Measurements from ENCODE around the gene TAX1BP1.

The TAX1BP1 gene

DNA sequence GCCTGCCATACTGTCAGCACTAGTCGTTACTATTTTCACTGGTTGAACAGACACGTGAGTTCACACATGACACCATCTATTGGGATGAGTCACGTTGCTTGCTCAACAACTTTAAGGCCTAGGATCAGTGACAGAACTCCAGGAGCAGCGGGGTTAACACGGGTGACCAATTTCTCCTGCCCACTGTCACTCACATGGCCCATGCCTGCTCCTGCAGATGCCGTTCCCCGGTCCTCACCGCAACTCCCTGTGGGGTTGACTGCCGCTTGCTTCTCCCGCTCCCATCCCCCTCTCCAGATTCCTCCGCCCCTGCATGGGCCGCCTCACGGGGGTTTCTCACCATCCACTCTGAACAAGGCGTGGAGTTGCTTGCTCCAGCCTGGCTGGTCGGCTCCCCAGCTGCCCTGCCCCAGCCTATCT lies 128.2 kb downstream of the TAX1BP1 start:
- peak; percentile 87 for DNase-seq
- in situ Hi-C loops (cut with HindIII; ENCODE audit: low pct_ligation_motif_present, low pct_unique_long_range_greater_than_20kb, low sequenced_read_pairs) = no loop called here

DNA sequence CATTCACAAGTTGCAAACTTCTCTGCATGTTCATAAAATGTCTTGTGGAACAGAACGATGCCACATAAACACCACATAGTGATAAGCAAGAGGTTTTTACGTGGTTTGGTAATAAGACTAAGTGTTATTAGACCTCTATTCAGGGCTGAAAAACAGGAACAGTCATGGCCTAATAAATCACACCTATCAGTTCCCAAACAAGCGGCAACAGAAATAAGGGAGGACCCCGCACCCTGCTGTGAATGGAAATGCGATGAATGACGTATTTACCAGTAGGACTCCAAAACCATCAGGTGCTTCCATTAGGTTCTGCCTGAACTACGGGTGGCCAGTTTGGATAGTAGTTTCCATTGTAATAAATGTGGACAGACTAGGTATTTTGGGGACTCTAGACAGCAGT lies 129.1 kb downstream of the TAX1BP1 start:
- in situ Hi-C loops (cut with HindIII; ENCODE audit: low pct_ligation_motif_present, low pct_unique_long_range_greater_than_20kb, low sequenced_read_pairs) = no loop called here
- DNase-seq = no peak

DNA sequence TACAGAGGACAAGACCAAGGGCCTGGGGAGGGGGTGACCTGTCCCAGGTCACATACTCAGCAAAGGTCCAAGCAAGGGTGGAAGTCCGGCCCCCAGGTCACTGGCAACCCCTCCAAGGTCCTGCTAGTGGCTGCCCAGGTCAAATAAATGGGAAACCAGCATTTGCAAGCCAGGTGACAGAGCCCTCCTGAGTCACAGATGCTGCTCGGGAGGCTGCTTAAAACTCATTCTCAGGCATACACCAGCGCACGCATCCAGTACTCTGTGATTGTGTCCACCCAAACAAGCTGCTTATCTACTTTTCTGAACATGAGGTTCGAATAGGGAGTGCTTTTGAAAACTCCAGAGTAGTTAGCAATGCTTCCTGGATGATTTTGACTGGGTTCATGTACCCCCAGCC lies 130.6 kb downstream of the TAX1BP1 start:
- in situ Hi-C loops (cut with HindIII; ENCODE audit: low pct_ligation_motif_present, low pct_unique_long_range_greater_than_20kb, low sequenced_read_pairs) = no loop called here
- DNase-seq = no peak

DNA sequence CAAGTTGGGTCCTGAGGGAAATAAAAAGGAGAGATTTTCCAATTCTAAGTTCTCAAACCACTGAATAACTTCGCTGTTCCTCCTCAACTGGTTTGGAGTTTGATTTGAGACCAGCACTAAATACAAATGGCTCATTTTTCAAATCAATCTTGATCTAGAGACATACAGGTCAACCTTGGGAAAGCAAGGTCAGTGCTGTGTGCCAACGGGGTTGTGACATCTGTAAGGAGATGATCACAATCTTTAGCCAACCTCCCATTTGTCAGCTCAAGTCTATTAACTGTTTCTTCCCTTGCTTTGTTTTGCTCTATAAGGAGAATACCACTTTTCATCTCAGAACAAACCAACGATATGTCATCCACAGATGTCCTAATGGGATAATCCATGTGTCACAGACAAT lies 131.1 kb downstream of the TAX1BP1 start:
- in situ Hi-C loops (cut with HindIII; ENCODE audit: low pct_ligation_motif_present, low pct_unique_long_range_greater_than_20kb, low sequenced_read_pairs) = no loop called here
- no peak for DNase-seq

DNA sequence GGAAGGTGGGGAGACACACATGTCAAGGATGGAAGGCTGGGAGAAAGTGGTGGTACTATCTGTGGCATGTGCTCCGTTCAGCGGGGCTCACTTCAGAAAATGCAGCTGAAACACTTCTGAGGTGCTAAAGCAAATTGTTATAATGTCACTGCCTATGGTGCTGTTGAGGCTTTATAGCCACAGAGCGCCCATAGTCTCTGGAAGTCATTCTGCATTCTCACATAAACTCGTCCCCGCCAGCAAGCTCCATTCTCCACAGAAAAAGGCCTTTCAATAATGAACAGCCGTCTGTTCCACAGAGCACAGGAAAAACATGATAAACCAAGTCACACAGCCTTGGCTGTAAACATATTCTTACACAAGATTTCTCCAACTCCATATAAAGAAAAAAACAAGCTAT lies 131.9 kb downstream of the TAX1BP1 start:
- no peak for DNase-seq
- in situ Hi-C loops (cut with HindIII; ENCODE audit: low pct_ligation_motif_present, low pct_unique_long_range_greater_than_20kb, low sequenced_read_pairs) = no loop called here

DNA sequence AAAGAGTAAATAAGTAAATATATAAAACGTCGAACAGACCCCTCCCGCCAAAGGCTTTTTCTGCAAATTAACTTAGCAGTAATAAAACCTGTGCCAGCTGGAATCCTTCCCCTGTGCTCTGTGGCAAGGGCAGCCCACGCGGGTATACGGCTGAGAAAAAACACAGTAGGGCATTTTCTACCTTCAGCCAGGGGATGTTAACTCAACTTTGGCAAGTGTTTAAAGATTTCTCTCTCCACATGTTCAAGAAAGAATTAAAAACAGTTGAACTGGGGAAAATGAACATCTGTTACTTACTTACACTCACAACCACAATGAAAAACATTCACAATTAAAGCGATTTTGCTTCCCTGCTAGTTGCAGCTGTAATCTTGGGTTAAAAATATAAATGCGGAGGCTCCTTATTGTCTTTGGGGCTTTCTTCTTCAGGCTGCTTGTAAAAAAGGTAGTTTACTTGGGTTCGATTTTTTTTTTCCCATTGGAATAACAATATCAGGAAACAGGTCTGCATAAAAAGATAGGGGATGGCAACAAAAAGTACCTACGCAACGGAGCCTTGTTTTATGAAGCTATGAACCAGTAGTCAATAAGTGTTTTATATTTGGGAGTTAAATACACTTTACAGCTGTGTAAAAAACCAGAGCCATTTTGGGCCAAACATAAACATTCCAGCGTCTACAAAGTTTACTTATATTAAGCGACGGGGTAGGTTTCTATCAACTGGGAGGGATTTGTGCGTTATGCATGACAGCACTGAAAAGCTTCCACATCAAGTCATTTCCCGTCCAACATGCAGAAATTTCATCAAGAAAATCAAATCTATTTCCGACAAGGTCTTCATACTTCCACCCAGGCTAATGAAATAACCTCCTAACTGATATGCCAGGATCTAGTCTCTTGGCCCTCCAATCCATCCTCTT lies 132.7 kb downstream of the TAX1BP1 start:
- DNase-seq = no peak
- in situ Hi-C loops (cut with HindIII; ENCODE audit: low pct_ligation_motif_present, low pct_unique_long_range_greater_than_20kb, low sequenced_read_pairs) = no loop called here

DNA sequence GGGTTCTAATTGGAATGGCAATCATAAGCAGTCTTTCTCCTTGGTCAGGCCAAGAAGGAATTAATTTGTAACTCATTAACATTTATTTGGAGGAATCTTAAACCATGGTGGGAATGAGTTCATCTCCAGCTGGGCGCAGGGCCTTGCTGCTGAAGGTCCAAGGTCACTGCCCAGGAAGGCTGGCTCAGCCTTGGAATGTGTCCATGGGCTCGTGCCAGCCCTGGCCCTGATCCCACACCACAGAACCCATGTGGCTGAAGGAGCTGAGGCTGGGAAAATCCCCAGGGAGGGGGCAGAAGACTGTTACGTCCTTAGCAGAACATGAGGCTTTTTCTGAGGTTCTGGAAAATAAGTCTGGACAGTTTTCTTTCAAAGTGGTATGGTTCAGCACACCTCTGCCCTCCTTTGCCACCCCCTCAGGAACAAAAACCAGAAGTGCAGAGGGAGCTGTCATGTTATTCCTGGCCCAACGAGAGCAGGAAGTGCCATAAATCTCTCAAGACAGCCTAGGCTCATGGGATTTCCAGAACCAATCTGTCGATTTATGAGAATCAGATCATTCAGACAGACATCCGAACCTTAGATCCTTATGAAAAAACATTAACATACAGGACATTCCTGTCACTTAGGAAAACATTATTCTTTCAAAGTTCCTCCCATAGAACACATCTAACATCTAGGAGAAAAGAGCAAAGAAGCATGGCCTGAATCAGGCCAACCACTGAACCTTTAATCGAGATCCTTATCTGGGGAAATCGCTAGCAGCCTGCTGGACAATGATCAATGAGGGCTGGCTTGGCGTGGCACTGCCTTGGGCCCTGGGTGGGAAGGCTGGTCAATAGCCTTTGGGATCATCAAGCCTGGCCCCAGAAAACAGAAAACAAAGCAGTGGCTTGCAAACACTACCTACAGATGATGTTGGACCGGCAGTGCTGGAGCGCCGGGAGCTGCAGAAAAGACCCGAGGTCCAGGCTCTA lies 134.3 kb downstream of the TAX1BP1 start:
- in situ Hi-C loops (cut with HindIII; ENCODE audit: low pct_ligation_motif_present, low pct_unique_long_range_greater_than_20kb, low sequenced_read_pairs) = no loop called here
- DNase-seq = peak; percentile 99

DNA sequence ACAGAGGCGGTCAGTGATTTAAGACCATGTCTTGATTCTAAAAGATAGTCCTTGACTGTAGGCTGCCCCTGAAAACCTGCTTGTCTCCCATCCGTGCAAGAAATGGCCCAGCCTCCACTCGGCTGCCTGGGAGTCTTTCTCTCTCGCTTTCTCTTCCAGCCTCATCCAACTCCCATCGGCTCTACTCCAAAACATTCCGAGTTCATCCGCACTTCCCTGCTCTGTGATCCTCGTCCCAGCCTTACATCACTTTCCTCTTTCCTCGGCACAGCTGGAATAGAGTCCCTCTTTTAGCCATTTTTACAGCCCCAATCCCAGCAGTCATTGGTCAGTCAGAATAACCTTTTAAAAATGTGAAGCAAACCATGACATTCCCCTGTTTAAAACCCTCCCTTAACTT lies 135.1 kb downstream of the TAX1BP1 start:
- DNase-seq = no peak
- in situ Hi-C loops (cut with HindIII; ENCODE audit: low pct_ligation_motif_present, low pct_unique_long_range_greater_than_20kb, low sequenced_read_pairs) = no loop called here

DNA sequence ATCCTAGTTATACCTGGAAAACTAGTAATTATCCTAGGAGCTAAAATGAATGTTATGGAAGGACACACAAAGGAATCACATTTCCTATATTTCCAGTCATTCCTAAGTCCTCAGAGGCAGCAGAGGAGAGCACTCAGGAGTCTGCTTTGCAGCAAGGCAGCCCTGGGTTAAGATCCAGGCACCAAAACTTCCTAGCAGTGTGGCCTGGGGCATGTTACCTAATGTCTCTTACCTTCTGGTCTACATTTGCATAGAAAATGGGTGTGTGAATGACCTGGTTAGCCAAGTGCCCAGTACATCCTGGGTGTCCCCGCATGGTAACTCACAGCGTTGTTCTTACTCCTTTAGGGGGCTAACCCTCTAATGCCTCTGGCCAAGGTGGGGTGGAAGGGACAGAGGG lies 135.9 kb downstream of the TAX1BP1 start:
- in situ Hi-C loops (cut with HindIII; ENCODE audit: low pct_ligation_motif_present, low pct_unique_long_range_greater_than_20kb, low sequenced_read_pairs) = no loop called here
- DNase-seq = no peak

DNA sequence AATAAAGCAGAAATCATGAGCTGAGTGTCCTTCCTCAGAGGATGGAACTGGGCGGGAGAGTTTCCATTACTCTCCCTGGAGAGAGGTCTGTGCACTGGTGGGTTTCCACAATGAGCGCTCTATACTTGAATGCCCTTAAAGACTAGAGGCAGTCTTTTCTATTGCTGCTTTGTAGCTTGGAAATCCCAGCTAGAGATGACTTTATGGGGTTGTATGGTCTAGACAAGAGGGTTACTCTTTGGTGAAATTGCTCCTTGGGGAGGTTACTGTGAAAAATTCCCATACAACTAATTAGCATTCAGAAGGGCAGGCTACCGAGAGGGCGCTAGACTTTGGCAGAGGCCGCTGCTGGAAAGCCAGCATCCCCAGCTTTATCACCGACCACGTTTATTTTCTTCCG lies 136.8 kb downstream of the TAX1BP1 start:
- DNase-seq = no peak
- in situ Hi-C loops (cut with HindIII; ENCODE audit: low pct_ligation_motif_present, low pct_unique_long_range_greater_than_20kb, low sequenced_read_pairs) = no loop called here
